OCI-LY7 (cell line): ENCODE results near the gene ZNF670. TPM values are rescaled to one million over a fixed set of nuclear protein-coding genes. Genes with fewer than 3 reads are reported as not detected.

Experiments
- BruUV-seq: library from RNA; stranded (reverse); fragments of 400-500 nt; replicated peaks from 2 replicates; lab custom pipeline; 2021; lab: Mats Ljungman, UMichigan
- CTCF ChIA-PET: fragments of 300-600 bp; sonication (Branson Sonifier 250); formaldehyde crosslinking; loops from one replicate; lab custom pipeline; 2022; ENCODE audit warnings: antibody characterized with exemption; ENCODE audit not compliant: unreplicated experiment; lab: Charles Lee
- POLR2A ChIA-PET: fragments of 300-600 bp; sonication (Branson Sonifier 250); formaldehyde crosslinking; loops from one replicate; lab custom pipeline; 2022; ENCODE audit warnings: antibody characterized with exemption; lab: Charles Lee
- DNase-seq: peaks from one replicate; pipeline ENCODE4 v3.0.0-alpha.2; 2015; ENCODE audit warnings: low spot score
- H2AFZ ChIP-seq: fragments of 200-600 bp; sonication (generic), shearing (Covaris generic); 2 replicates; pipeline ENCODE4 v1.6.1; 2014; ENCODE audit warnings: mild to moderate bottlenecking, antibody characterized with exemption, low read length, moderate library complexity
- H3K27ac ChIP-seq: fragments of 200-600 bp; sonication (generic); 2 replicates; pipeline ENCODE4 v1.5.1; 2014; ENCODE audit warnings: mixed run types, low read depth, mild to moderate bottlenecking, moderate library complexity, low read length, inconsistent platforms; ENCODE audit not compliant: poor library complexity, severe bottlenecking
- H3K36me3 ChIP-seq: fragments of 200-600 bp; sonication (generic); 2 replicates; pipeline ENCODE4 v1.6.1; 2014; ENCODE audit warnings: mild to moderate bottlenecking, antibody characterized with exemption, low read length, moderate library complexity, mixed read lengths; ENCODE audit not compliant: insufficient read depth
- H3K4me1 ChIP-seq: fragments of 200-600 bp; sonication (generic); 2 replicates; pipeline ENCODE4 v1.5.1; 2014; ENCODE audit warnings: mild to moderate bottlenecking, low read length; ENCODE audit not compliant: insufficient read depth, poor library complexity, severe bottlenecking
- H3K4me2 ChIP-seq: fragments of 200-600 bp; sonication (generic); 2 replicates; pipeline ENCODE4 v1.6.1; 2014; ENCODE audit warnings: mild to moderate bottlenecking, low read length
- H3K4me3 ChIP-seq: fragments of 200-600 bp; sonication (generic); 2 replicates; pipeline ENCODE4 v1.5.1; 2014; ENCODE audit warnings: mild to moderate bottlenecking, low read depth, low read length; ENCODE audit not compliant: poor library complexity, severe bottlenecking
- H3K79me2 ChIP-seq: fragments of 200-600 bp; sonication (generic); 2 replicates; pipeline ENCODE4 v1.6.1; 2016; ENCODE audit warnings: low read depth, mild to moderate bottlenecking, low read length, moderate library complexity, mixed read lengths; ENCODE audit not compliant: insufficient read depth
- H3K9me2 ChIP-seq: fragments of 200-600 bp; sonication (generic); 2 replicates; pipeline ENCODE4 v1.6.1; 2016; ENCODE audit warnings: mild to moderate bottlenecking, low read length, mixed read lengths; ENCODE audit not compliant: insufficient read depth
- H3K9me3 ChIP-seq: fragments of 200-600 bp; sonication (generic); 2 replicates; pipeline ENCODE4 v1.6.1; 2014; ENCODE audit warnings: mild to moderate bottlenecking, mixed run types, low read length, mixed read lengths
- H4K20me1 ChIP-seq: fragments of 200-600 bp; sonication (generic); 2 replicates; pipeline ENCODE4 v1.6.1; 2014; ENCODE audit warnings: mild to moderate bottlenecking, antibody characterized with exemption, low read length, moderate library complexity, mixed read lengths; ENCODE audit not compliant: insufficient read depth
- CTCF ChIP-seq: fragments of 200-600 bp; sonication (generic); conservative IDR thresholded peaks from 2 replicates; pipeline ENCODE4 v1.5.1; 2014; ENCODE audit warnings: mild to moderate bottlenecking, antibody characterized with exemption, low read length, moderate library complexity, mixed read lengths
- EZH2phosphoT487 ChIP-seq: fragments of 200-600 bp; sonication (generic); IDR thresholded peaks from 2 replicates; pipeline ENCODE4 v1.6.1; 2018; ENCODE audit warnings: low read depth, borderline replicate concordance, mild to moderate bottlenecking, mixed run types, antibody characterized with exemption, low read length, moderate library complexity, mixed read lengths
- intact Hi-C: fragments of 100-400 bp; cut with micrococcal nuclease; formaldehyde crosslinking; loops from one replicate; pipeline ENCODE4 v1.10.0; 2022; ENCODE audit not compliant: unreplicated experiment
- total RNA-seq, 2 experiments: library from RNA; depleted of rRNA in 1 of 2; stranded (reverse); fragments of >200 nt in 1 of 2; shearing (Covaris generic) in 1 of 2; gene quantifications; 2 replicates each; pipeline ENCODE4 v1.2.3, GENCODE V29; 2014 to 2022

Gene ZNF670
- total RNA-seq, 2 experiments from 2014 or later, result 5.5 to 8.6 TPM

- no peak for DNase-seq
- no peaks in the 10 kb centered on the region for H3K9me2 ChIP-seq
- H4K20me1 ChIP-seq, result no peaks in the 10 kb centered on the region
- no peaks in the 10 kb centered on the region for H3K79me2 ChIP-seq
- intact Hi-C loops, result no loop called here
- CTCF ChIA-PET, result no interaction called here
- no peak overlapping the region for H2AFZ ChIP-seq
- H3K27ac ChIP-seq, result no peak overlapping the region
- no peak overlapping the region for H3K4me3 ChIP-seq
- H3K9me3 ChIP-seq, result no peaks in the 10 kb centered on the region
- TF ChIP-seq CTCF (no peak), EZH2phosphoT487 (no peak)
- H3K36me3 ChIP-seq, result no peaks in the 10 kb centered on the region
- BruUV-seq, result no TSS peak
- no peaks in the 10 kb centered on the region for H3K4me1 ChIP-seq
- no peak overlapping the region for H3K4me2 ChIP-seq
- POLR2A ChIA-PET, result no interaction called here
These were observed 35.9 kb upstream of the ZNF670 start for GRCh38 chr1:247114351-247115140.

- no peaks in the 10 kb centered on the region for H3K9me2 ChIP-seq
- H3K9me3 ChIP-seq, result no peaks in the 10 kb centered on the region
- no peaks in the 10 kb centered on the region for H3K4me1 ChIP-seq
- H3K4me3 ChIP-seq, result no peak overlapping the region
- H2AFZ ChIP-seq, result no peak overlapping the region
- POLR2A ChIA-PET, result no interaction called here
- H3K27ac ChIP-seq, result no peak overlapping the region
- intact Hi-C loops, result no loop called here
- H3K79me2 ChIP-seq, result no peaks in the 10 kb centered on the region
- no peaks in the 10 kb centered on the region for H4K20me1 ChIP-seq
- no peaks in the 10 kb centered on the region for H3K36me3 ChIP-seq
- no peak for DNase-seq
- CTCF ChIA-PET, result no interaction called here
- no peak overlapping the region for H3K4me2 ChIP-seq
- TF ChIP-seq EZH2phosphoT487 (no peak), CTCF (no peak)
- BruUV-seq, result no TSS peak
These were observed 35.2 kb upstream of the ZNF670 start for GRCh38 chr1:247113733-247114271.

GRCh38 chr1:247113094-247113497 is 34.5 kb upstream of the ZNF670 start:
- H3K9me3 ChIP-seq, result no peaks in the 10 kb centered on the region
- no peak for DNase-seq
- intact Hi-C loops, result no loop called here
- no peaks in the 10 kb centered on the region for H4K20me1 ChIP-seq
- no peaks in the 10 kb centered on the region for H3K4me1 ChIP-seq
- no peaks in the 10 kb centered on the region for H3K9me2 ChIP-seq
- no peaks in the 10 kb centered on the region for H3K79me2 ChIP-seq
- POLR2A ChIA-PET, result no interaction called here
- TF ChIP-seq CTCF (no peak), EZH2phosphoT487 (no peak)
- H3K4me2 ChIP-seq, result no peak overlapping the region
- no peak overlapping the region for H2AFZ ChIP-seq
- H3K27ac ChIP-seq, result no peak overlapping the region
- no TSS peak for BruUV-seq
- CTCF ChIA-PET, result no interaction called here
- H3K4me3 ChIP-seq, result no peak overlapping the region
- no peaks in the 10 kb centered on the region for H3K36me3 ChIP-seq
